Measurements from ENCODE around the gene COPB1. TPM values are rescaled to one million over a fixed set of nuclear protein-coding genes. Genes with fewer than 3 reads are reported as not detected.

The COPB1 gene
- total and polyA plus RNA-seq, 2 of the 8 experiments (the other 6 are each of a cell fraction or from before 2014, with no cell fraction given): 28.7 to 72.1 TPM

- TF ChIP-seq TEAD4 (IDR thresholded peaks at IDR 0.05; ENCODE audit: low read depth, low read length) (no peak), YY1 (IDR thresholded peaks at IDR 0.05; ENCODE audit: low read depth, low read length) (no peak)
- TF ChIP-seq, protein P1, sequence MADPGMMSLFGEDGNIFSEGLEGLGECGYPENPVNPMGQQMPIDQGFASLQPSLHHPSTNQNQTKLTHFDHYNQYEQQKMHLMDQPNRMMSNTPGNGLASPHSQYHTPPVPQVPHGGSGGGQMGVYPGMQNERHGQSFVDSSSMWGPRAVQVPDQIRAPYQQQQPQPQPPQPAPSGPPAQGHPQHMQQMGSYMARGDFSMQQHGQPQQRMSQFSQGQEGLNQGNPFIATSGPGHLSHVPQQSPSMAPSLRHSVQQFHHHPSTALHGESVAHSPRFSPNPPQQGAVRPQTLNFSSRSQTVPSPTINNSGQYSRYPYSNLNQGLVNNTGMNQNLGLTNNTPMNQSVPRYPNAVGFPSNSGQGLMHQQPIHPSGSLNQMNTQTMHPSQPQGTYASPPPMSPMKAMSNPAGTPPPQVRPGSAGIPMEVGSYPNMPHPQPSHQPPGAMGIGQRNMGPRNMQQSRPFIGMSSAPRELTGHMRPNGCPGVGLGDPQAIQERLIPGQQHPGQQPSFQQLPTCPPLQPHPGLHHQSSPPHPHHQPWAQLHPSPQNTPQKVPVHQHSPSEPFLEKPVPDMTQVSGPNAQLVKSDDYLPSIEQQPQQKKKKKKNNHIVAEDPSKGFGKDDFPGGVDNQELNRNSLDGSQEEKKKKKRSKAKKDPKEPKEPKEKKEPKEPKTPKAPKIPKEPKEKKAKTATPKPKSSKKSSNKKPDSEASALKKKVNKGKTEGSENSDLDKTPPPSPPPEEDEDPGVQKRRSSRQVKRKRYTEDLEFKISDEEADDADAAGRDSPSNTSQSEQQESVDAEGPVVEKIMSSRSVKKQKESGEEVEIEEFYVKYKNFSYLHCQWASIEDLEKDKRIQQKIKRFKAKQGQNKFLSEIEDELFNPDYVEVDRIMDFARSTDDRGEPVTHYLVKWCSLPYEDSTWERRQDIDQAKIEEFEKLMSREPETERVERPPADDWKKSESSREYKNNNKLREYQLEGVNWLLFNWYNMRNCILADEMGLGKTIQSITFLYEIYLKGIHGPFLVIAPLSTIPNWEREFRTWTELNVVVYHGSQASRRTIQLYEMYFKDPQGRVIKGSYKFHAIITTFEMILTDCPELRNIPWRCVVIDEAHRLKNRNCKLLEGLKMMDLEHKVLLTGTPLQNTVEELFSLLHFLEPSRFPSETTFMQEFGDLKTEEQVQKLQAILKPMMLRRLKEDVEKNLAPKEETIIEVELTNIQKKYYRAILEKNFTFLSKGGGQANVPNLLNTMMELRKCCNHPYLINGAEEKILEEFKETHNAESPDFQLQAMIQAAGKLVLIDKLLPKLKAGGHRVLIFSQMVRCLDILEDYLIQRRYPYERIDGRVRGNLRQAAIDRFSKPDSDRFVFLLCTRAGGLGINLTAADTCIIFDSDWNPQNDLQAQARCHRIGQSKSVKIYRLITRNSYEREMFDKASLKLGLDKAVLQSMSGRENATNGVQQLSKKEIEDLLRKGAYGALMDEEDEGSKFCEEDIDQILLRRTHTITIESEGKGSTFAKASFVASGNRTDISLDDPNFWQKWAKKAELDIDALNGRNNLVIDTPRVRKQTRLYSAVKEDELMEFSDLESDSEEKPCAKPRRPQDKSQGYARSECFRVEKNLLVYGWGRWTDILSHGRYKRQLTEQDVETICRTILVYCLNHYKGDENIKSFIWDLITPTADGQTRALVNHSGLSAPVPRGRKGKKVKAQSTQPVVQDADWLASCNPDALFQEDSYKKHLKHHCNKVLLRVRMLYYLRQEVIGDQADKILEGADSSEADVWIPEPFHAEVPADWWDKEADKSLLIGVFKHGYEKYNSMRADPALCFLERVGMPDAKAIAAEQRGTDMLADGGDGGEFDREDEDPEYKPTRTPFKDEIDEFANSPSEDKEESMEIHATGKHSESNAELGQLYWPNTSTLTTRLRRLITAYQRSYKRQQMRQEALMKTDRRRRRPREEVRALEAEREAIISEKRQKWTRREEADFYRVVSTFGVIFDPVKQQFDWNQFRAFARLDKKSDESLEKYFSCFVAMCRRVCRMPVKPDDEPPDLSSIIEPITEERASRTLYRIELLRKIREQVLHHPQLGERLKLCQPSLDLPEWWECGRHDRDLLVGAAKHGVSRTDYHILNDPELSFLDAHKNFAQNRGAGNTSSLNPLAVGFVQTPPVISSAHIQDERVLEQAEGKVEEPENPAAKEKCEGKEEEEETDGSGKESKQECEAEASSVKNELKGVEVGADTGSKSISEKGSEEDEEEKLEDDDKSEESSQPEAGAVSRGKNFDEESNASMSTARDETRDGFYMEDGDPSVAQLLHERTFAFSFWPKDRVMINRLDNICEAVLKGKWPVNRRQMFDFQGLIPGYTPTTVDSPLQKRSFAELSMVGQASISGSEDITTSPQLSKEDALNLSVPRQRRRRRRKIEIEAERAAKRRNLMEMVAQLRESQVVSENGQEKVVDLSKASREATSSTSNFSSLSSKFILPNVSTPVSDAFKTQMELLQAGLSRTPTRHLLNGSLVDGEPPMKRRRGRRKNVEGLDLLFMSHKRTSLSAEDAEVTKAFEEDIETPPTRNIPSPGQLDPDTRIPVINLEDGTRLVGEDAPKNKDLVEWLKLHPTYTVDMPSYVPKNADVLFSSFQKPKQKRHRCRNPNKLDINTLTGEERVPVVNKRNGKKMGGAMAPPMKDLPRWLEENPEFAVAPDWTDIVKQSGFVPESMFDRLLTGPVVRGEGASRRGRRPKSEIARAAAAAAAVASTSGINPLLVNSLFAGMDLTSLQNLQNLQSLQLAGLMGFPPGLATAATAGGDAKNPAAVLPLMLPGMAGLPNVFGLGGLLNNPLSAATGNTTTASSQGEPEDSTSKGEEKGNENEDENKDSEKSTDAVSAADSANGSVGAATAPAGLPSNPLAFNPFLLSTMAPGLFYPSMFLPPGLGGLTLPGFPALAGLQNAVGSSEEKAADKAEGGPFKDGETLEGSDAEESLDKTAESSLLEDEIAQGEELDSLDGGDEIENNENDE (IDR thresholded peaks at IDR 0.05; ENCODE audit: insufficient replicate concordance, low read length): no peak
Measured at GRCh38 chr11:14518820-14519219, 19.2 kb upstream of the COPB1 start (continued).

All from H1 (cell line).